HepG2 (cell line): ENCODE data around the gene NDST1. TPM values are rescaled to one million over a fixed set of nuclear protein-coding genes. Genes with fewer than 3 reads are reported as not detected.

Experiments
- ATAC-seq: fragments of 200-7000 bp; cut with Tn5 transposase; 3 replicates; pipeline ENCODE4 v1.9.1; 2020; ENCODE audit warnings: mild to moderate bottlenecking, moderate library complexity
- BruUV-seq: library from RNA; stranded (reverse); fragments of 400-500 nt; replicated peaks from 2 replicates; lab custom pipeline; 2021; lab: Mats Ljungman, UMichigan
- CTCF ChIA-PET: fragments of 300-600 bp; formaldehyde crosslinking; extraction: SDS; loops from one replicate; lab custom pipeline; 2021; ENCODE audit warnings: low total read pairs, inconsistent platforms, low intra/inter-chr PET ratio; lab: Yijun Ruan, JAX
- POLR2A ChIA-PET: fragments of 350-600 bp; sonication (Branson Sonifier 250); formaldehyde crosslinking; loops from one replicate; lab custom pipeline; 2020; ENCODE audit warnings: antibody characterized with exemption, inconsistent platforms; lab: Yijun Ruan, JAX
- DNase-seq: peaks from one replicate; pipeline ENCODE4 v3.0.0-alpha.2; 2015; ENCODE audit warnings: low spot score
- FAIRE-seq: peaks from 3 replicates; lab custom pipeline; 2011; peaks lifted over from hg19 to GRCh38; lab: Jason Lieb, UNC
- H2AFZ ChIP-seq: one replicate; pipeline ENCODE4 v1.6.1; 2011; ENCODE audit warnings: low read length, inconsistent platforms
- H3K27ac ChIP-seq: fragments of 300-600 bp; 3 replicates; pipeline ENCODE4 v1.8.0; 2011; ENCODE audit warnings: mixed run types, mild to moderate bottlenecking, mixed read lengths, low read length, inconsistent platforms; ENCODE audit not compliant: insufficient read depth; ENCODE audit errors: extremely low read length
- H3K27me3 ChIP-seq, 2 experiments: fragments of 200-600 bp in 1 of 2; 2 replicates in 1 of 2; 3 replicates in 1 of 2; pipeline versions ENCODE4 v1.6.0 to v1.8.0; 2011; ENCODE audit warnings: low read length in 2 of 2, mild to moderate bottlenecking in 2 of 2, moderate library complexity in 2 of 2, inconsistent platforms in 1 of 2; ENCODE audit not compliant: insufficient read depth in 2 of 2, control insufficient read depth in 1 of 2
- H3K36me3 ChIP-seq, 2 experiments: fragments of 200-600 bp in 1 of 2; replicated peaks in 1 of 2; 2 replicates in 1 of 2; 3 replicates in 1 of 2; pipeline versions ENCODE4 v1.5.1 to v1.8.0; 2011; ENCODE audit warnings: low read length in 2 of 2, inconsistent platforms in 1 of 2; ENCODE audit not compliant: insufficient read depth in 2 of 2, control insufficient read depth in 1 of 2
- H3K4me1 ChIP-seq: 2 replicates; pipeline ENCODE4 v1.5.1; 2012; ENCODE audit warnings: low read length, inconsistent platforms; ENCODE audit not compliant: insufficient read depth
- H3K4me2 ChIP-seq: 2 replicates; pipeline ENCODE4 v1.6.0; 2011; ENCODE audit warnings: low read depth, low read length, inconsistent platforms
- H3K4me3 ChIP-seq, 3 experiments: fragments of 200-600 bp in 1 of 3; sonication (generic), shearing (Covaris generic) in 1 of 3; replicated peaks in 1 of 3; 2 replicates each; pipeline ENCODE4 v1.5.1; 2011 to 2016; ENCODE audit warnings: low read length in 3 of 3, inconsistent platforms in 2 of 3, low read depth in 2 of 3, mild to moderate bottlenecking in 2 of 3, control low read depth in 1 of 3, mixed read lengths in 1 of 3; ENCODE audit not compliant: insufficient read depth in 1 of 3
- H3K79me2 ChIP-seq: one replicate; pipeline ENCODE4 v1.6.1; 2011; ENCODE audit warnings: low read length, inconsistent platforms; ENCODE audit not compliant: insufficient read depth
- H3K9ac ChIP-seq: 2 replicates; pipeline ENCODE4 v1.6.0; 2011; ENCODE audit warnings: mild to moderate bottlenecking, low read depth, low read length, inconsistent platforms; ENCODE audit not compliant: insufficient read depth
- H3K9me3 ChIP-seq: 2 replicates; pipeline ENCODE4 v1.5.1; 2012; ENCODE audit warnings: mild to moderate bottlenecking, low read length
- H4K20me1 ChIP-seq: 2 replicates; pipeline ENCODE4 v1.6.0; 2011; ENCODE audit warnings: inconsistent platforms, mild to moderate bottlenecking, low read length, moderate library complexity; ENCODE audit not compliant: insufficient read depth
- GPBP1L1 ChIP-seq: sonication (generic); formaldehyde crosslinking; IDR thresholded peaks from 2 replicates; pipeline ENCODE4 v1.5.0; 2020; ENCODE audit warnings: mild to moderate bottlenecking, missing genetic modification reagents
- JARID2 ChIP-seq: sonication (generic); formaldehyde crosslinking; IDR thresholded peaks from 2 replicates; pipeline ENCODE4 v1.8.1; 2023; ENCODE audit warnings: missing genetic modification reagents, inconsistent platforms; ENCODE audit not compliant: insufficient replicate concordance
- JUN ChIP-seq: sonication (generic); formaldehyde crosslinking; IDR thresholded peaks from 2 replicates; pipeline ENCODE4 v1.4.0; 2020; ENCODE audit warnings: mild to moderate bottlenecking, missing genetic modification reagents
- KLF15 ChIP-seq: sonication (generic); formaldehyde crosslinking; IDR thresholded peaks from 2 replicates; pipeline ENCODE4 v1.8.1; 2023; ENCODE audit warnings: borderline replicate concordance, mild to moderate bottlenecking, inconsistent platforms, missing genetic modification reagents, mixed read lengths
- RBM22 ChIP-seq: fragments of 200-400 bp; formaldehyde crosslinking; optimal IDR thresholded peaks from 2 replicates; pipeline ENCODE3; 2017; ENCODE audit warnings: mild to moderate bottlenecking, low read length, moderate library complexity
- SCMH1 ChIP-seq: sonication (generic); formaldehyde crosslinking; IDR thresholded peaks from 2 replicates; pipeline ENCODE4 v1.9.0; 2021; ENCODE audit warnings: missing genetic modification reagents, mild to moderate bottlenecking, borderline replicate concordance
- TCF7L2 ChIP-seq: IDR thresholded peaks from 2 replicates; pipeline ENCODE4 v1.6.1; 2011; ENCODE audit warnings: mild to moderate bottlenecking, low read depth, low read length, moderate library complexity
- XBP1 ChIP-seq: sonication (generic); formaldehyde crosslinking; IDR thresholded peaks from 2 replicates; pipeline ENCODE4 v1.5.0; 2020; ENCODE audit warnings: missing genetic modification reagents
- ZBTB7A ChIP-seq: sonication (generic); formaldehyde crosslinking; IDR thresholded peaks from 2 replicates; pipeline ENCODE4 v1.8.0; 2022; ENCODE audit warnings: mild to moderate bottlenecking, missing genetic modification reagents
- ZIK1 ChIP-seq: sonication (generic); formaldehyde crosslinking; IDR thresholded peaks from 2 replicates; pipeline ENCODE4 v1.5.0; 2020; ENCODE audit warnings: mild to moderate bottlenecking, low read depth, missing genetic modification reagents, borderline replicate concordance
- ZKSCAN1 ChIP-seq: fragments of 150-350 bp; IDR thresholded peaks from 2 replicates; pipeline ENCODE4 v1.6.1; 2014; ENCODE audit warnings: low read length
- ZNF143 ChIP-seq: sonication (generic); formaldehyde crosslinking; IDR thresholded peaks from 2 replicates; pipeline ENCODE4 v1.4.0; 2020; ENCODE audit warnings: missing genetic modification reagents
- ZNF205 ChIP-seq: IDR thresholded peaks from 2 replicates; pipeline ENCODE4 v1.6.1; 2018; ENCODE audit warnings: missing biosample characterization, missing genetic modification reagents
- ZNF33A ChIP-seq: sonication (generic); formaldehyde crosslinking; IDR thresholded peaks from 2 replicates; pipeline ENCODE4 v1.5.1; 2020; ENCODE audit warnings: missing genetic modification reagents, mild to moderate bottlenecking, moderate library complexity, borderline replicate concordance
- ZNF468 ChIP-seq: sonication (generic); formaldehyde crosslinking; IDR thresholded peaks from 2 replicates; pipeline ENCODE4 v1.8.0; 2022; ENCODE audit warnings: mild to moderate bottlenecking, moderate library complexity, missing genetic modification reagents
- ZNF687 ChIP-seq: sonication (generic); formaldehyde crosslinking; IDR thresholded peaks from 2 replicates; pipeline ENCODE4 v1.5.1; 2020; ENCODE audit warnings: mild to moderate bottlenecking, missing genetic modification reagents, moderate library complexity
- ZNF768 ChIP-seq: sonication (generic); formaldehyde crosslinking; IDR thresholded peaks from 2 replicates; pipeline ENCODE4 v1.4.0; 2020; ENCODE audit warnings: missing genetic modification reagents
- WGBS: methylation state at CpG from one replicate; pipeline ENCODE4 v1.1.6; 2017; ENCODE audit warnings: low lambda C conversion rate; 5-methylcytosine and 5-hydroxymethylcytosine counted together
- in situ Hi-C: cut with HindIII; loops from 2 replicates; pipeline ENCODE4 v1.10.0; 2017; ENCODE audit warnings: low pct_unique_long_range_greater_than_20kb; ENCODE audit not compliant: extremely low pct_ligation_motif_present
- intact Hi-C: fragments of 100-400 bp; cut with micrococcal nuclease; formaldehyde crosslinking; loops from one replicate; pipeline ENCODE4 v1.10.0; 2022; ENCODE audit not compliant: unreplicated experiment
- polyA plus RNA-seq, 8 experiments: library from polyadenylated mRNA; depleted of rRNA in 3 of 8; stranded (reverse) in 7 of 8; unstranded in 1 of 8; fragments of >200 nt; fragmentation: Illumina TruSeq in 4 of 8; extraction: Trizol in 4 of 8; gene quantifications; 2 replicates each; pipeline versions ENCODE4 v1.2.1 to v1.2.3, GENCODE V29; 2011 to 2016; ENCODE audit warnings: low read depth in 4 of 8, missing spikeins in 1 of 8, mixed read lengths in 1 of 8; ENCODE audit not compliant: insufficient read depth in 1 of 8
- total RNA-seq, 5 experiments: library from RNA; depleted of rRNA; stranded (reverse); fragments of >200 nt; fragmentation: Illumina TruSeq; extraction: Trizol; gene quantifications; 2 replicates each; pipeline ENCODE4 v1.2.3, GENCODE V29; 2016; ENCODE audit warnings: low read depth in 1 of 5
- TF ChIP-seq, protein P1 (sequence below): sonication (generic); formaldehyde crosslinking; IDR thresholded peaks from 2 replicates; pipeline ENCODE4 v1.9.0; 2021; ENCODE audit warnings: missing genetic modification reagents, mild to moderate bottlenecking, borderline replicate concordance

NDST1 gene
- total and polyA plus RNA-seq, 2 of the 13 experiments (the other 11 are each of a cell fraction or from before 2014, with no cell fraction given): 23.8 to 26.2 TPM

- TF ChIP-seq ZIK1 (no peak), ZNF143 (CRISPR knock-in tag) (no peak), TCF7L2 (no peak), ZNF768 (CRISPR knock-in tag) (peak; percentile 56; the same call in 1 of the 2 replicates)
- TF ChIP-seq, all 625 proteins: peak for 3
Observed at GRCh38 chr5:150502847-150503246, 5.1 kb upstream of the NDST1 start (continued).

DNA sequence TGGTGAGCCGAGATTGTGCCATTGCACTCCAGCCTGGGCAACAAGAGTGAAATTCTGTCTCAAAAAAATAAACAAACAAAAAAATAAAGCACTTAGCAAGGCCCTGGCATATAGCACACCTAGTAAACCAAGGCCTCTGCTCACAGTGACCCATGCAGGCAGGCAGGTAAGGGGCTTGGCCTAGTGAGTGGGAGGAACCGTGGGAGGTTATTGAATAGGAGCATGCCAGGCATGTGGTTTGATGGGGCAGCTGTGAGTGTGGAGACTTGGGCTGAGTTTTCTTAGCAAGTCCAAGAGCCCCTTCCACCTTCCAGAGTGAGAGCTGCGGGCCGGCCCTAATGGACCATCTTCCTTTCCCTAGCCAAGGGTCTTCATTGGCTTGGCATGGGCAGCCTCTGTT is 4.5 kb upstream of the NDST1 start:
- no peak overlapping the region for H3K9ac ChIP-seq
- H3K36me3 ChIP-seq: peaks cover 2 to 21% of the 10 kb centered on the region in 2 experiments; a peak in 4 of 5 replicates
- no TSS peak for BruUV-seq
- CTCF ChIA-PET: no interaction called here
- no peak overlapping the region for H3K4me3 ChIP-seq
- no peak for DNase-seq
- intact Hi-C loops (loop anchor here (5.0 kb wide), 1 partner anchor 39 kb away; no protein-coding TSS in a partner anchor), in situ Hi-C loops (no loop called here)
- H3K9me3 ChIP-seq: no peaks in the 10 kb centered on the region
- 96% methylated on average over 4 of the region's 4 CpGs for WGBS
- H3K27ac ChIP-seq: no peak overlapping the region
- peaks cover 99% of the 10 kb centered on the region for H3K4me1 ChIP-seq
- H3K79me2 ChIP-seq: peaks cover 92% of the 10 kb centered on the region
- H2AFZ ChIP-seq: no peak overlapping the region
- H3K27me3 ChIP-seq: no peaks in the 10 kb centered on the region
- FAIRE-seq: no peak
- ATAC-seq: no peak
- TF ChIP-seq KLF15 (CRISPR knock-in tag) (no peak), SCMH1 (CRISPR knock-in tag) (no peak), ZNF33A (CRISPR knock-in tag) (no peak), ZBTB7A (CRISPR knock-in tag) (no peak), ZNF687 (CRISPR knock-in tag) (peak; percentile 3; the same call in 1 of the 2 replicates), XBP1 (CRISPR knock-in tag) (no peak), ZNF205 (CRISPR knock-in tag) (no peak), JUN (CRISPR knock-in tag) (no peak), GPBP1L1 (CRISPR knock-in tag) (no peak), RBM22 (peak; percentile 5), ZNF468 (CRISPR knock-in tag) (no peak), ZKSCAN1 (no peak), JARID2 (no peak)
- TF ChIP-seq, protein P1, sequence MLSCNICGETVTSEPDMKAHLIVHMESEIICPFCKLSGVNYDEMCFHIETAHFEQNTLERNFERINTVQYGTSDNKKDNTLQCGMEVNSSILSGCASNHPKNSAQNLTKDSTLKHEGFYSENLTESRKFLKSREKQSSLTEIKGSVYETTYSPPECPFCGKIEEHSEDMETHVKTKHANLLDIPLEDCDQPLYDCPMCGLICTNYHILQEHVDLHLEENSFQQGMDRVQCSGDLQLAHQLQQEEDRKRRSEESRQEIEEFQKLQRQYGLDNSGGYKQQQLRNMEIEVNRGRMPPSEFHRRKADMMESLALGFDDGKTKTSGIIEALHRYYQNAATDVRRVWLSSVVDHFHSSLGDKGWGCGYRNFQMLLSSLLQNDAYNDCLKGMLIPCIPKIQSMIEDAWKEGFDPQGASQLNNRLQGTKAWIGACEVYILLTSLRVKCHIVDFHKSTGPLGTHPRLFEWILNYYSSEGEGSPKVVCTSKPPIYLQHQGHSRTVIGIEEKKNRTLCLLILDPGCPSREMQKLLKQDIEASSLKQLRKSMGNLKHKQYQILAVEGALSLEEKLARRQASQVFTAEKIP (CRISPR knock-in tag): no peak
- TF ChIP-seq, all 625 proteins: peak for 2
- Histone ChIP-seq H4K20me1 (peaks cover 55% of the 10 kb centered on the region), H3K4me2 (no peak overlapping the region)
- POLR2A ChIA-PET: interaction anchor here (1.9 to 2.0 kb wide), 2 partner anchors 14 to 19 kb away, joined by 5 to 11 read pairs; no protein-coding TSS in a partner anchor
